Measurements from ENCODE around the gene ZNF740. TPM values are rescaled to one million over a fixed set of nuclear protein-coding genes. Genes with fewer than 3 reads are reported as not detected.
A peak's percentile ranks its signal among the peaks of the same experiment; 100 is the strongest.

Gene ZNF740
- total RNA-seq, 1 donor from 2014 or later, result 5.9 TPM

DNA sequence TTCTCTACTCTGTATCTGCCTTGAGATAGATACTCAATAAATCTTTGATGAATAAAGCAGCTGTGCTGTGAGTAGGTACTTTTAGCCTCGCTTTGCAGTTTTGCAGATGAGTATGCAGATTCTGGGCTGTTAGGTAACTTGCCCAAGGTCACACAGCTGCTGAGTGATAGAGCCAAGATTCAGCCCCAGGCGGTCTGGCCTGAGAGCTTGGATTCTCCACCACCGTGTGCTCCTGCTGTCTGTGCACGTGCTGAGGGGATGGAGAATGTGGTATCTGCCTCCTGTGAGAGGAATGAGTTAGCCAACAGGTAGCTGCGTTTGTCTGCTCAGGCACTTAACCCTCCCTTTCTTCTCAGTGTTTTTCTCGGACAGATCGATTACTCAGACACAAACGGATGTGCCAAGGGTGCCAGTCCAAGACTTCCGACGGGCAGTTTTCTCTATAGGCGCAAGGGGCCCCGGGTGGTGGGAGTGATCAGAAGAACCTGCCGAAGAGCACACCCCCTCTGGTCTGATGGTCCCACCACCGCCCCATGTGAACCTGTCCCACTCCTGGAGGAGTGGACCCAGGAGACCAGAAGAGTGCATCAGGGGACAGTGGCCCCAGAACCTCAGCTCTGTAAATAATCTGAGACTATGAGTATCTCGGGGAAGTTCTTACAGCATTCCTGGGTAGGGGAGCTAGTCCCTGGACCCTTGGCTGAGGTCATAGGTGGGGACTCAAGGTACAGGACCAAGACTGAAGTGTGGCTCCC, 6.8 kb downstream of the ZNF740 start:
- Histone ChIP-seq H3K27ac (no peak overlapping the region), H3K4me1 (peaks cover 0 to 32% of the 10 kb centered on the region in 2 donors), H3K4me3 (no peak overlapping the region), H3K36me3 (peaks cover 45 to 65% of the 10 kb centered on the region in 2 donors), H3K27me3 (no peaks in the 10 kb centered on the region), H3K9me3 (no peaks in the 10 kb centered on the region)
- TF ChIP-seq, protein P1, sequence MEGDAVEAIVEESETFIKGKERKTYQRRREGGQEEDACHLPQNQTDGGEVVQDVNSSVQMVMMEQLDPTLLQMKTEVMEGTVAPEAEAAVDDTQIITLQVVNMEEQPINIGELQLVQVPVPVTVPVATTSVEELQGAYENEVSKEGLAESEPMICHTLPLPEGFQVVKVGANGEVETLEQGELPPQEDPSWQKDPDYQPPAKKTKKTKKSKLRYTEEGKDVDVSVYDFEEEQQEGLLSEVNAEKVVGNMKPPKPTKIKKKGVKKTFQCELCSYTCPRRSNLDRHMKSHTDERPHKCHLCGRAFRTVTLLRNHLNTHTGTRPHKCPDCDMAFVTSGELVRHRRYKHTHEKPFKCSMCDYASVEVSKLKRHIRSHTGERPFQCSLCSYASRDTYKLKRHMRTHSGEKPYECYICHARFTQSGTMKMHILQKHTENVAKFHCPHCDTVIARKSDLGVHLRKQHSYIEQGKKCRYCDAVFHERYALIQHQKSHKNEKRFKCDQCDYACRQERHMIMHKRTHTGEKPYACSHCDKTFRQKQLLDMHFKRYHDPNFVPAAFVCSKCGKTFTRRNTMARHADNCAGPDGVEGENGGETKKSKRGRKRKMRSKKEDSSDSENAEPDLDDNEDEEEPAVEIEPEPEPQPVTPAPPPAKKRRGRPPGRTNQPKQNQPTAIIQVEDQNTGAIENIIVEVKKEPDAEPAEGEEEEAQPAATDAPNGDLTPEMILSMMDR (IDR thresholded peaks at IDR 0.05), result no peak
- intact Hi-C loops (cut with DNase I), result no loop called here
- peak in 1 of 2 donors; percentile 41 for DNase-seq (ENCODE audit: low spot score in 2 of 2)

DNA sequence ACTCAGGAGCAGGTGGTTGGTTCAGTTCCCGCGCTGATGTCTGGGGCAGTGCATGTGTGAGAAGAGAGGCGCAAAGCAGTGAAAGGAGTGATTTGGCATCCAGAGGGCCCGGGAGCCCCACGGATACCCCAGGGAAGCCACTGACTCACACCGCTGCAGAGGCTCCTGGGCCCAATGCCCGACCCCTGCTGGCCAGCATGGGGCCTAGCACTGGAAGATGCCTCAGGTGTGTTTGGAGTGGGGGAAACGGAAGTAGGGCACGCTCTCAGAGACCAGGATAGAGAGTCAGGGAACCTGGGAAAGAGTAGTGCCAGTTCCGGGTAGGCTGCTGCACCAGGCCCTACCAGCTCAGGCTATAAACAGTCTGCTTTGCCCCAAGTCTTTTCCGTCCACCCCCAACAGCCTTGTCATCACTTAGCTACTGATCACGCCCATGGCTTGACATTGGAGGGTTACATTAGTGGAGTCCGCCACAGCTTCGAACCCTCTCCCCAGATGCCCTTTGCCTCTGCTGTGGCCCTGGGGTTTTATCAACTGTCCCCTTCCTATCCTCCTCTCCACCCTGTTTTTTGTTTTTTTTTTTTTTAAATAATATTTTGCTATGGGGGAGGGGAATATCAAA, 9.7 kb downstream of the ZNF740 start:
- peak in 1 of 2 donors; percentile 80 for DNase-seq (ENCODE audit: low spot score in 2 of 2)
- no peaks in the 10 kb centered on the region for H3K9me3 ChIP-seq
- H3K4me3 ChIP-seq, result no peak overlapping the region
- H3K27ac ChIP-seq, result peak overlapping the region; percentile 57 to 60
- TF ChIP-seq, protein P1 (IDR thresholded peaks at IDR 0.05), result peak; percentile 82 to 84 (median 82)
- peaks cover 34 to 42% of the 10 kb centered on the region in 2 donors for H3K36me3 ChIP-seq
- H3K4me1 ChIP-seq, result peaks cover 0 to 6% of the 10 kb centered on the region in 2 donors
- intact Hi-C loops (cut with DNase I), result loop anchor here (1.0 kb wide), 1 partner anchor 31 kb away; no protein-coding TSS in a partner anchor
- no peaks in the 10 kb centered on the region for H3K27me3 ChIP-seq

DNA sequence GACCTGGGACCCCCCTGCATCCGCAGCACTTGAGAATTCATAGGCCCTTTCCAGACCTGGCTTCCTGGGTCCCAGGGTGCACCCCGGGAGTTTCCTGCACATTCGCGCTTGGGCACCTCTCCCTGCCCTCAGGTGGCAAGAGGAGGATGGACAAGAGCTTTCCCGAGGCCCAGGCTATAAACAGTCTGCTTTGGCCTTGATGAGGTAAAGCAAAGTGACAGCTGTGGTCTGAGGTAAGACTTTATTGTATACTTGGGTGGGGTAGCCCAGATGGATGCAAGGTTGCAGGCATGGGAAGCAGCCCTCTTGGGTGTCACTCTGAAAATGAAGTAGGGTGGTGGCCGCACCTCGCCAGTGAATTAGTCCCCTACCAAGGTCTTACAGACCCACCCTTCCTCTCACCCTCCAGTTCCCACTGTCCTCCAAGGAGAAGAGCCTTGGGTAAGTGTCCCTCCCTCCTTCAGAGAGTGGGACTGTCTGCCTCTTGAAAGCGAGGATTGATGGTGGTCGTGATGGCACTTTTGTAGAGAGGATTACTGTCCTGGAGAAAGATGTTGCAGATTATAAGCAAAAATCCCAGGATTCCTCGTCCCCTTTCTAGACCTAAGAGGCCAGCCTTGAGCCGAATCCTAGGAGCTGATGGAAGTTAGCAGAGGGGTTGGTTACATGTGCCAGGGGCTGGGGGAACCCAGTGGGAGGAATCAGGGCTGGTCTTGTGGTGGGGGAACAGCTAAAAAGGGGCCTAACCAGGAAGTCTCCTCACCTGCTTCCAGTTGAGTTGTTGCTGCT, 10.8 kb downstream of the ZNF740 start:
- peaks cover 0 to 6% of the 10 kb centered on the region in 2 donors for H3K4me1 ChIP-seq
- TF ChIP-seq, protein P1 (IDR thresholded peaks at IDR 0.05), result no peak
- peaks cover 24 to 31% of the 10 kb centered on the region in 2 donors for H3K36me3 ChIP-seq
- no peak overlapping the region for H3K27ac ChIP-seq
- H3K4me3 ChIP-seq, result no peak overlapping the region
- no peaks in the 10 kb centered on the region for H3K27me3 ChIP-seq
- no peaks in the 10 kb centered on the region for H3K9me3 ChIP-seq
- intact Hi-C loops (cut with DNase I), result no loop called here
- no peak for DNase-seq (ENCODE audit: low spot score in 2 of 2)

DNA sequence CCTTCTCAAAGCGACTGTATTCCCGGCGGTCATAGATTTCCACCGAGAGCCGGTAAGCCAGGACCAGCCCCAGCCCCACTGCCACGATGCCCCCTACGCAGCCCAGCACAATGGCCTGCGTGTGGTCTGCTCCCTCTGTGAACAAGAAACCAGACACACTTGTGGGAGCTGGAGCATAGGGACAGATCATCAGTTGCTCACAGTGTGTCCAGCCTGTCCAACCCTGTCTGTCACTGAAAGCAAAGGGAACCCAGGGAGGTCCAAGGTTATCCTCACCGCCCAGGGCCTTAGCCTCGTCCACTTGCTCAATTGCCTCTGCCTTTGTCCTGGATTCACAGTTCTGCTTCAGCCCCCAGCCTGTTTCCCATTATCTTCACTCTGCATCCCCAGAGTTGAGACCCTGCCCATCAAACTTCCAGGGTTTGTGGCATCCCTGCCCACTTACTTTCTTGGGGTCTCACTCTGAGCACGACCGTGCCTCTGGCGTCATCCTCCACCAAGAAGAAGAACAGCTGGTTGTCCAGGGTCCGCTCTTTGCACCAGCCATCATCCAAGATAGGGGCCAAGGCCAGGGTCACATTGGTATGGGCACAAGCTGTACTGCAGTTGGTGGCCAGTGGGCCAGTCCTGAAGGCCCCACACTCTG, 11.5 kb downstream of the ZNF740 start:
- H3K27me3 ChIP-seq, result no peaks in the 10 kb centered on the region
- peaks cover 16 to 24% of the 10 kb centered on the region in 2 donors for H3K36me3 ChIP-seq
- no peak overlapping the region for H3K4me3 ChIP-seq
- TF ChIP-seq, protein P1 (IDR thresholded peaks at IDR 0.05), result no peak
- no peak overlapping the region for H3K27ac ChIP-seq
- intact Hi-C loops (cut with DNase I), result no loop called here
- DNase-seq (ENCODE audit: low spot score in 2 of 2), result no peak
- peaks cover 0 to 6% of the 10 kb centered on the region in 2 donors for H3K4me1 ChIP-seq
- no peaks in the 10 kb centered on the region for H3K9me3 ChIP-seq

DNA sequence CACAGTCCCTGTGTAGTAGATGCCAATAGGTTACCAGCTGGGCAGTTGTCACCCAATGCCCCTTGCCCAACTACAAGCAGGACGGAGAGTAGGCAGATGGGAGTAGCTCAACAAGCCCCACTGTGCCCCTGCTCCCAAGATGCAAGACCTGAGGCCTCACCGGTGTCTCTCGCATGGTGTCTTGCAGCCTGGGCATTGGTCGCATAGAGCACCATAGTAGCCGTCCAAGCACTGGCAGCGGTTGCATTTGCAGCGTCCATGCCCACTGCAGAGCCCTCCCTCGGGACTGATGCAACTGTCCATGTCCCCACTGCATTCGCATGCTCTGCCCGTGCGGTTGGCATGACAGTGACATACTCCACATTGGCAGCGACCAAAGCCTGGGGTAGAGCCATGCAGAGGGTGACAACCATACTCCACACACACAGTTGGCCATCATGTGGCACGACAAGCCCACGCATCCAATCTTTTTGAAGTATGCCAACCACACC, 12.1 kb downstream of the ZNF740 start:
- Histone ChIP-seq H3K4me1 (peaks cover 0 to 10% of the 10 kb centered on the region in 2 donors), H3K36me3 (peaks cover 11 to 18% of the 10 kb centered on the region in 2 donors), H3K27ac (no peak overlapping the region), H3K27me3 (no peaks in the 10 kb centered on the region), H3K4me3 (no peak overlapping the region), H3K9me3 (no peaks in the 10 kb centered on the region)
- no peak for DNase-seq (ENCODE audit: low spot score in 2 of 2)
- TF ChIP-seq, protein P1 (IDR thresholded peaks at IDR 0.05), result no peak
- intact Hi-C loops (cut with DNase I), result no loop called here

Data from ascending aorta (tissue), 2 donors.